Liver (tissue), 3 donors: ENCODE data around the gene FTO.

Experiments used
- FOXA1 ChIP-seq: IDR thresholded peaks from 2 replicates; pipeline ENCODE4 v1.6.1; 2016; ENCODE audit warnings: antibody characterized with exemption
- GABPA ChIP-seq, 2 donors: IDR thresholded peaks in 1 of 2; conservative IDR thresholded peaks in 1 of 2; 2 replicates each; pipeline ENCODE4 v1.6.1; 2016; ENCODE audit warnings: antibody characterized with exemption in 2 of 2, mild to moderate bottlenecking in 1 of 2, moderate library complexity in 1 of 2
- RAD21 ChIP-seq, 2 donors: IDR thresholded peaks; 2 replicates each; pipeline ENCODE4 v1.6.1; 2016; ENCODE audit warnings: antibody characterized with exemption in 2 of 2, mild to moderate bottlenecking in 2 of 2
- TAF1 ChIP-seq: conservative IDR thresholded peaks from 2 replicates; pipeline ENCODE4 v1.6.1; 2016; ENCODE audit warnings: antibody characterized with exemption, mild to moderate bottlenecking
- YY1 ChIP-seq: IDR thresholded peaks from 2 replicates; pipeline ENCODE4 v1.6.1; 2016; ENCODE audit warnings: antibody characterized with exemption, mild to moderate bottlenecking
- TF ChIP-seq, protein P1 (sequence below): fragments of 150-350 bp; IDR thresholded peaks from 2 replicates; pipeline ENCODE4 v1.5.1; 2017; ENCODE audit warnings: improper control_type of control experiment, low read depth, low read length; ENCODE audit not compliant: missing input control
- TF ChIP-seq, protein P2 (sequence below): IDR thresholded peaks from 2 replicates; pipeline ENCODE4 v1.6.1; 2016; ENCODE audit warnings: antibody characterized with exemption
- TF ChIP-seq, protein P3 (sequence below): IDR thresholded peaks from 2 replicates; pipeline ENCODE4 v1.6.1; 2016; ENCODE audit warnings: antibody characterized with exemption, mild to moderate bottlenecking
- TF ChIP-seq, protein P4 (sequence below): IDR thresholded peaks from 2 replicates; pipeline ENCODE4 v1.6.1; 2016; ENCODE audit warnings: antibody characterized with exemption
- TF ChIP-seq, protein P5 (sequence below): IDR thresholded peaks from 2 replicates; pipeline ENCODE4 v1.6.1; 2016; ENCODE audit warnings: antibody characterized with exemption
- donor health status: healthy.
- donor health status: healthy.

DNA sequence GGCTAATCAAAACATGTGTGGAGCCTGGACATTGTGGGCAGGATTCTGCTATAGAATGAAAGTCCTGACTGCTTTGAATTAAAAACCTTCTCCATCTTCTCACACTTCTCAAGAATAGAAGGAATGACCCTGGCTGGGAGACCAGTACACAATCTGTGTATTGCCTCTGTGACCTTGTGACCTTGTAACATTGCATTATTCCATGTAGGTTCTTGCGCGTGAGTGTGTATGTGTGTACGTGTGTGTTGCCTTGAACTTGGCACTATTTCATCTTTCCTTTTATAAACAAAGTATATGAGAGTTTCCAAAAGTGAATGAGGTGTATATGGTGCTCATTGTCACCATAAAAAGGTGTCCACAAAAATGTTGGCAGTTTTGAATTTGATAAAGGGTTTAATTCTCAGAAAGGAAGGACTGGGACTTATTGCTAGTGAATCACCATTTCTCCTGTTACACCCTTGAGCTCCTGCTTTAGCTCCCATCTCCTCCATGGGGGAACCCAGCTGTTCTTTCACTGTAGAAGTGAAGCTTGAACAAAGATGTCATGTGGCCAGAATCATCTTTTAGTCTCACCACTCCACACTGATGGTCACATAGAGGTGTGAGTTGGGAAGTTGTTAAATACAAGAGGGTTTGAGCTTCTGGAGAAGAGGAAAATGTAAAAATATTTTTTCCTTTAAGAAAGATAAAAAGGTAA lies 244.9 kb downstream of the FTO start:
- TF ChIP-seq, protein P1, sequence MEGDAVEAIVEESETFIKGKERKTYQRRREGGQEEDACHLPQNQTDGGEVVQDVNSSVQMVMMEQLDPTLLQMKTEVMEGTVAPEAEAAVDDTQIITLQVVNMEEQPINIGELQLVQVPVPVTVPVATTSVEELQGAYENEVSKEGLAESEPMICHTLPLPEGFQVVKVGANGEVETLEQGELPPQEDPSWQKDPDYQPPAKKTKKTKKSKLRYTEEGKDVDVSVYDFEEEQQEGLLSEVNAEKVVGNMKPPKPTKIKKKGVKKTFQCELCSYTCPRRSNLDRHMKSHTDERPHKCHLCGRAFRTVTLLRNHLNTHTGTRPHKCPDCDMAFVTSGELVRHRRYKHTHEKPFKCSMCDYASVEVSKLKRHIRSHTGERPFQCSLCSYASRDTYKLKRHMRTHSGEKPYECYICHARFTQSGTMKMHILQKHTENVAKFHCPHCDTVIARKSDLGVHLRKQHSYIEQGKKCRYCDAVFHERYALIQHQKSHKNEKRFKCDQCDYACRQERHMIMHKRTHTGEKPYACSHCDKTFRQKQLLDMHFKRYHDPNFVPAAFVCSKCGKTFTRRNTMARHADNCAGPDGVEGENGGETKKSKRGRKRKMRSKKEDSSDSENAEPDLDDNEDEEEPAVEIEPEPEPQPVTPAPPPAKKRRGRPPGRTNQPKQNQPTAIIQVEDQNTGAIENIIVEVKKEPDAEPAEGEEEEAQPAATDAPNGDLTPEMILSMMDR, result no peak
- no peak for TF ChIP-seq YY1
- TF ChIP-seq, protein P2, sequence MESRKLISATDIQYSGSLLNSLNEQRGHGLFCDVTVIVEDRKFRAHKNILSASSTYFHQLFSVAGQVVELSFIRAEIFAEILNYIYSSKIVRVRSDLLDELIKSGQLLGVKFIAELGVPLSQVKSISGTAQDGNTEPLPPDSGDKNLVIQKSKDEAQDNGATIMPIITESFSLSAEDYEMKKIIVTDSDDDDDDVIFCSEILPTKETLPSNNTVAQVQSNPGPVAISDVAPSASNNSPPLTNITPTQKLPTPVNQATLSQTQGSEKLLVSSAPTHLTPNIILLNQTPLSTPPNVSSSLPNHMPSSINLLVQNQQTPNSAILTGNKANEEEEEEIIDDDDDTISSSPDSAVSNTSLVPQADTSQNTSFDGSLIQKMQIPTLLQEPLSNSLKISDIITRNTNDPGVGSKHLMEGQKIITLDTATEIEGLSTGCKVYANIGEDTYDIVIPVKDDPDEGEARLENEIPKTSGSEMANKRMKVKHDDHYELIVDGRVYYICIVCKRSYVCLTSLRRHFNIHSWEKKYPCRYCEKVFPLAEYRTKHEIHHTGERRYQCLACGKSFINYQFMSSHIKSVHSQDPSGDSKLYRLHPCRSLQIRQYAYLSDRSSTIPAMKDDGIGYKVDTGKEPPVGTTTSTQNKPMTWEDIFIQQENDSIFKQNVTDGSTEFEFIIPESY, result no peak
- TF ChIP-seq TAF1, result no peak
- TF ChIP-seq, protein P3, sequence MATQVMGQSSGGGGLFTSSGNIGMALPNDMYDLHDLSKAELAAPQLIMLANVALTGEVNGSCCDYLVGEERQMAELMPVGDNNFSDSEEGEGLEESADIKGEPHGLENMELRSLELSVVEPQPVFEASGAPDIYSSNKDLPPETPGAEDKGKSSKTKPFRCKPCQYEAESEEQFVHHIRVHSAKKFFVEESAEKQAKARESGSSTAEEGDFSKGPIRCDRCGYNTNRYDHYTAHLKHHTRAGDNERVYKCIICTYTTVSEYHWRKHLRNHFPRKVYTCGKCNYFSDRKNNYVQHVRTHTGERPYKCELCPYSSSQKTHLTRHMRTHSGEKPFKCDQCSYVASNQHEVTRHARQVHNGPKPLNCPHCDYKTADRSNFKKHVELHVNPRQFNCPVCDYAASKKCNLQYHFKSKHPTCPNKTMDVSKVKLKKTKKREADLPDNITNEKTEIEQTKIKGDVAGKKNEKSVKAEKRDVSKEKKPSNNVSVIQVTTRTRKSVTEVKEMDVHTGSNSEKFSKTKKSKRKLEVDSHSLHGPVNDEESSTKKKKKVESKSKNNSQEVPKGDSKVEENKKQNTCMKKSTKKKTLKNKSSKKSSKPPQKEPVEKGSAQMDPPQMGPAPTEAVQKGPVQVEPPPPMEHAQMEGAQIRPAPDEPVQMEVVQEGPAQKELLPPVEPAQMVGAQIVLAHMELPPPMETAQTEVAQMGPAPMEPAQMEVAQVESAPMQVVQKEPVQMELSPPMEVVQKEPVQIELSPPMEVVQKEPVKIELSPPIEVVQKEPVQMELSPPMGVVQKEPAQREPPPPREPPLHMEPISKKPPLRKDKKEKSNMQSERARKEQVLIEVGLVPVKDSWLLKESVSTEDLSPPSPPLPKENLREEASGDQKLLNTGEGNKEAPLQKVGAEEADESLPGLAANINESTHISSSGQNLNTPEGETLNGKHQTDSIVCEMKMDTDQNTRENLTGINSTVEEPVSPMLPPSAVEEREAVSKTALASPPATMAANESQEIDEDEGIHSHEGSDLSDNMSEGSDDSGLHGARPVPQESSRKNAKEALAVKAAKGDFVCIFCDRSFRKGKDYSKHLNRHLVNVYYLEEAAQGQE, result no peak
- TF ChIP-seq GABPA (IDR thresholded peaks at IDR 0.05 in 1 of 2, conservative IDR thresholded peaks at IDR 0.05 in 1 of 2), result no peak
- TF ChIP-seq, protein P4, sequence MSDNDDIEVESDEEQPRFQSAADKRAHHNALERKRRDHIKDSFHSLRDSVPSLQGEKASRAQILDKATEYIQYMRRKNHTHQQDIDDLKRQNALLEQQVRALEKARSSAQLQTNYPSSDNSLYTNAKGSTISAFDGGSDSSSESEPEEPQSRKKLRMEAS, result no peak
- no peak for TF ChIP-seq RAD21 (IDR thresholded peaks at IDR 0.05)
- TF ChIP-seq FOXA1, result no peak
- TF ChIP-seq, protein P5, sequence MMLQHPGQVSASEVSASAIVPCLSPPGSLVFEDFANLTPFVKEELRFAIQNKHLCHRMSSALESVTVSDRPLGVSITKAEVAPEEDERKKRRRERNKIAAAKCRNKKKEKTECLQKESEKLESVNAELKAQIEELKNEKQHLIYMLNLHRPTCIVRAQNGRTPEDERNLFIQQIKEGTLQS, result no peak
